HG03108 (cell line): ENCODE results near the gene MRPL16.
"Not testable (repeated sequence)": the region's sequence is repeated elsewhere in the genome, so short reads cannot be mapped to it uniquely, and the experiment has no call there.

Experiments
- ATAC-seq: cut with Tn5 transposase; IDR thresholded peaks from one replicate; pipeline ENCODE4 v1.9.1; 2021; ENCODE audit warnings: moderate library complexity; ENCODE audit not compliant: unreplicated experiment

The MRPL16 gene

DNA sequence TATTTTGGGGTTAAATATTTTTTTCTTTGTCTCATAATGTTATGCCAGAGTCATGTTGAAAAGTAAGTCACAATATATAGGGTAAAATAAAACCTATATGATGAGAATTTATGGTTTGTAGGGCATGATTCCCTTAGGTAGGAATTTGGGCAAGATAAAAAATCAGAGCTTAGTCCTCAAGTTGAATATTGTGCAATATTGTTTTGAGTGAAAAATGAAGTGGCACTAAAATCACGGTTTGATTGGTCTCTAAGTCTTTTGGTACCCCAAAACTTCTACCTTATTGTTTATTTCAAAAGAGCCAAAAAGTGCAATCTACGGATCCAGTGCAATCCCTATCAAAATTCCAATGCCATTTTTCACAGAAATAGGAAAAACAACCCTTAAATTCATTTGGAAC lies 1.6 kb upstream of the MRPL16 start:
- ATAC-seq, result no peak

DNA sequence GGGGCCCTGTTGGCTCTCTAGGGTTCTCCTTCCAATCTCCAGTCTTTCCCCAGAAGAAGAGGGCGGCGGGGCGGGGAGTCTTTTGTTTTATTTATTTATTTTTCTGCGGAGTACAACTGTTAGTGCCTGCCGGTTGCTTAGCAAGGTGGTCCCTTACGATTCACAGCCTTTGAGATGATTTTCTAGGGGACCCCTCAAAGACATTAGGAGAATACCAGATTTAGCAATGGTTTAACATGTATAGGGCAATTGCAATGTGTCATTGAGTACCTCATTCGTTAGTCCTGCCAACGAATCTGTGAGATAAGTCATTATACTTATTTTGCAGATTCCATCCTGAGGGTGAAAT lies 307 bp upstream of the MRPL16 start:
- ATAC-seq, result no peak

DNA sequence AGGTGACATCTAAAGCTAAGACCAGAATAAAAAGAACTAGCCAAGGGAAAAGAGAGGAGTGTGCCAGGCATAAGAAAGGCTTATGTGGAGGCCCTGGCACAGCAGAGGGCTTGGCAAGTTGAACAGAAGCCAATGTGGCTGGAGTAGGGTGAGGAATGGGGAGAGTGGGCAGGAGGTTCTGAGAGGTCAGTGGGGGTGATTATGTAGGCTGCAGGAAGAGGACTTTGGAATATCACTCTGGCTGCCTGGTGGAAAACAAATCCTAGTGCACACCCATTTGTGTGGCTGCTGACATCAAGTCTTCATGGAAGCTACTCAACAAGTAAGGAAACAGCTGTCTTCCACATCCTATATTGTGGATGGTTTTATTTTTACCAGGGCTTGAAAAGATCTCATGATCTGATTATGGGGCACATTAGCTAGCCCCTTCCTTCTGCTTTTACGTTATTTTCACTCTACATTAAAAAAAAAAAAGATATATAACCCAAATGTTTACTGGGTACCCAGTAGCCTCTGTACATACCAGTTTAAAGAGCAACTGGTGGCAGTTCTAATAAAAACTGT lies 3.4 kb downstream of the MRPL16 start:
- ATAC-seq, result no peak

DNA sequence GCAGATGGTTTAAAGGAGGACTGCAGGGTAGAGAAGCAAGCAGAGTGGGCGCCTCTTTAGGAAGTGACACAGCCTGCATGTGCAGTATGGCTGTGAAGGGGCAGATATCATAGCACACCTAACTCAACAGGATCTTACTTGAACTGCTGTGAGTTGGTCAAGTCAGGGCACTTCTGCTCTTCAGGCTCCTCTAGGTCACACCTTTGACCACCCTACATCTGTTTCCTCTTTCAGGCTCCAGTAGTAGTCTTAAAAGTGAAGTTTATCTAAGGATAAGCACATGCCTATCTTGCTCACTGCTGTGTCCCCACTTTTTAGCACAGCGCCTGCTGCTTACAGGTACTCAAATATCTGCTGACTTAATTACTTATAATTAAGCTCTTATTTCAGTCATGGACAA lies 6.5 kb downstream of the MRPL16 start:
- ATAC-seq, result no peak

DNA sequence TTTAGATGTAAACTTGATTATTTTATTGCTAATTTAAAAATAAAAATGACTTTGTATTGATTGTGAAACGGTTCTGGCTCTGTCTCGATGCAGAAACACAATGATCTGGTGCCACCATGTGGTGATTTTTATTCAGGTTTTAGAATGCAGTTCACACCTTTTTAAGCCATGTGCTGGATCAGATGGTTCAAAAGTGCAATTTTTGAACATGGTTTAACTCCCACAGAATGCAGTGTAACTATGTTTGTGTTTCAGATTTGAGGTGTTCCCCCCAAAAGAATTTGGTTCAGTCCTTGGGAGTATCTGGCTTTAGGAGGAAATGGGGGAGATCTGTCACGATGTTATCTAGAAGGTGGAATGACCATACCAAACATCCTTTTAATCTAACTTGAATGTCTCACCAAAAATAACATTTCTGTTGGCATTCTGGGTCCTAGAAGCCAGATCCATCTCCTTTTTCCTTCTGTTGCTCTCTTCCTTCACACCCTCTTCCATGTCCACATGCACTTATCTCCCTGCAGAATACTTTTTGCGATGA lies 7.9 kb downstream of the MRPL16 start:
- ATAC-seq, result peak; percentile 56

DNA sequence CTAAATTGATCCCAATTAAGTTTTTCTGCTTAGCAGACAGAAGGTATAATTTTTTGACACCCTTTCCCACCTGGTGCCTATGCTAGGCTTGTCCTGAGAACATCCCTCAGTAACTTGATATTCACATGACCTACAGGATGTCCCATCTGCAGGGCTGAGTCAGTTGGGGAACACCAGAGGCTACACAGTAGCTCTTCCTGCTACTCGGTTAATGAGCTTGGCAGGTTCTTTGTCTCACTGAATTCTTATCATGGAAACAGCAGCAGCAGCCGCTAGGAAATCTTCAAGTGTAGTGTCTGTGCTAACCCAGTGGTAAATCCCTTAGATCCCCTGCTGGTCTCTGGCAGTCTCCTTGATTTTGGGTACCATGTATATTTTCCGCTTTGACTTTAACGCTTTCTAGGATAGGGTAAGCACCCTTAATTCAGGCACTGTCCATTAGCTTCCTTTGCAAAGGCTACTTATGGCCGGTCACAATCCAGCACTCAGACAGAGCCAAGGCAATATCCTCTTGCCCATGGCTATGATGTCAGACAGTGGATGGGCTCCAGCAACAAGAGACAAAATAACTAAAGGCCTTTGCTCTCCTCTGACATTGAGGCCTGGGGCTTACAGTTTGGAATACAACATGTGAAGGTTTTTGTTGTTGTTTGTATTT lies 8.5 kb downstream of the MRPL16 start:
- ATAC-seq, result no peak

DNA sequence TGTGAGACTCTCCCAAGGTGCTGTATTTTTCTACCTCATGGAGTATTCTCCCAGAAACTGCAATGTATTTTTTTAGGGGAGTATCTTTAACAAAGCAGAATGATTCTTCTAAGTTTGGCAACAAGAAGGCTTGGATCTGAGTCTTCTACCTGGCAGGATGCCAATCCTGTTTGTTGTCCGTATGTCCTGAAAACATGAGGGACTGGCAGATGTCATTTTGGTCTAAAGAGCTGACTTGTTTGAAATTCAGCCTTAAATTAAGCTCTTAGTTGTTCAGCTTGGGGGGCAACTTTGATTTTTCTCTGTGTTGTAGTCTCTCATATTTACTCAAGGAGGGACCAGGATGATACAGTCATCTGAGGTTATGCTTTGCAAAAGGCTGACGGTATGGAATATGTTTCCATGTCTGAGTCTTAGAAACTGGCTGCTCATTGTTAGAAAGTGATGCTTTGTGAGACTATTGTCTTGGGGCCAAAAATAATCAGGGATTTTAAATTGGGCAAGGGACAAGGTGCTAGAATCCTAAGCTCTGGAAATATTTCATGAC lies 9.3 kb downstream of the MRPL16 start:
- ATAC-seq, result no peak

DNA sequence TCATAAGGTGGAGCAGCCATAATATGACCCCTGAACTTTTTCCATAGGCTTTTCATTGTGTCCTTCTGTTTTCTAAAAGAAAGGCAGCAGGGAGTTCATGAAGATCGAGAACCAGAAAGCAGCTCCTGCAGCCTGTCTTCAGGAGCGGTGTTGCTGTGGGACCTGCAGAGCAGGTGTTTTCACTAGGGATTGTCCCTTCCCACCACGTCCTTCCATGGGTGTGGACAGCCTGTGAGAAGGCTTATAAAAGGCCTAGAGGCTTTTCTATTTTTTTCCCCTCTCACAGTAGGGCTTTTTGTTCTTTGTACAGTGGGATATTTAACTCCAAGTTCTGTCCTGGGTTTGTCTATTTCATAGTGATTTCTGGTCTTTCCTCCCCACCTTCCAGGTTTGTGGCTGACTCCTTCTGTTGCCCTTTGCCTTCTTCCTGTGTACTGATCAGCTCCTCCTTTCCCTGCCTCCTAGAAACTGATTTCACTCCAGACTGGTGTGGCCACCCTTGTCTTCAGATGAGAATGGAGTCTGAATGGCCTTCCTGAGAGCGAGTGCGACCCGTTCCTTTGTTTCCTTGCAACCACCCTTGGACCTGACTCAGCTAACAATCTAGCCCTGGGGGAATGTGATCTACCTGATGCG lies 10.1 kb downstream of the MRPL16 start:
- no peak for ATAC-seq

DNA sequence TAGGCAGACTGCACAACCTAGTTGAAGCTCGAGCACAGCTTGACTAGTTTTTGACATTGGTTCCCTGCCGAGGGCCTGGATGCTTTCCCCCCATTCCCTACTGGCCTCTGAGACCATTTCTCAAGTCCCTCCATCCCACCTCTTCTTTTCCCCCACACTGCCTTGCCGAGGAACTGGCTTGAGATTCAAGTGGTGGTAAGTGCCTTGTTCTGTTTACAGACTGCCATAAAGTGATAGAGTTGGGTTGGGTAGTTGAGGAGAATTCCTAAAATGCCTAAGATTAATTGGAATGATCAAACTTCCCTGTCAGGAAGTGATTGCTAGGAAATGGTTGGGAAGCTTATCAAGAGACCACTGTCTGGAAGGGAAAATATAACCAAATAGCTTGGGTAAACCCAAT lies 16.2 kb downstream of the MRPL16 start:
- ATAC-seq, result no peak

DNA sequence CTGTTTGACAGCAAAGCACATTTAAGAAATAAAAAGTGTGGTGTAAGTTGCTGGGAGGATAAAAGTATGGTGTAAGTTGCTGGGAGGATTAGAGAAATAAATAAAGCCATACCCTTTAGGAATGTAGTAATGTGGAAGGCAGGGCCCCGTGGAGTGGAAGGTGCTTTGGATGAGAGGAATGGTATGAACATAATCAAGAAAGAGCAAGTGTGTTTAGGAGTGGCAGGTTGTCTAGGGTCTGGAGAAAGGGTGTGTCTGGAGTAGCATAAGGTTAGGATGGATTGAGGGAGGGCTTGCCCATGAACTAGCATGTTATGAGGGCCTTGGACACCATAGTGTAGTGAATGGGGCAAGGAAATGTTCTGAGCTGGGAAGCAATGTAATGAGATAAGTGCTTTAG lies 18.1 kb downstream of the MRPL16 start:
- no peak for ATAC-seq

DNA sequence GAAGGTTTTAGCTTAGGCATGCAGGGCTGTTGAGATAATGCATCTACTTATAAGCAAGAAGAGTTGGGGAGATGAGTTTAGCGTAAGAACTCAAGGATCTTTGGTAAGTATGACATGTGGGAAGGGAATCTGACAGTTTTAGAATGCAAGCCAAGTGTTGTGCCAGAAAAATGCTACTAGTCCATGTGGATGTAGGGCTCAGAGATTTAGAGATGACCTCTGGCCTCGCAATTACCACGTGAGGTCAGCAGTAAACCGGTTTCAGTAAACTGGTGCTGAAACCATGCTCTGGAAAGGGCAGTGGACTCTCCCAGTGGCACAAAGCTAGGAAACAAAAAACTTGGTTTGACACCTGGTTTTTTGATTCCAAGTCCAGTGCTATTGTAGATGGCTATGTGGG lies 18.9 kb downstream of the MRPL16 start:
- no peak for ATAC-seq

DNA sequence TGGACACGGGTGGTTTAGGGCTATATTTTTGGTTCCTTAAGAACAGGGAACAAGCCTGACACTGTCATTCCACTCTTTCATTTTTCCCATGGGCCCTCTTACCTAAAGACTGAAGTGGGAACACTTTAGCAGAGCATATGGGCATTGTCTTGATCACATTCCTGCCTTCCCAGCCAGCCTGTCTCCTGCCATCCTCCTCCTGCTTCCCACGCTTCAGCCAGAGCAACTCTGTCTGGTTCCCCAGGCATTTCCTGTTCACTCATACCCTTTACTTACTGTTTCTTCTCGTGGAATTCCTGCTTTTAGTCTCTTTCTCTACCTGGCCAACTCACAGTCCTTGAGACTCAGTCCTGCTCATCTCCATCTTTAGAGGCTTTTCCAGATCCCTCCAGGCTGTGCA lies 22.8 kb downstream of the MRPL16 start:
- no peak for ATAC-seq

DNA sequence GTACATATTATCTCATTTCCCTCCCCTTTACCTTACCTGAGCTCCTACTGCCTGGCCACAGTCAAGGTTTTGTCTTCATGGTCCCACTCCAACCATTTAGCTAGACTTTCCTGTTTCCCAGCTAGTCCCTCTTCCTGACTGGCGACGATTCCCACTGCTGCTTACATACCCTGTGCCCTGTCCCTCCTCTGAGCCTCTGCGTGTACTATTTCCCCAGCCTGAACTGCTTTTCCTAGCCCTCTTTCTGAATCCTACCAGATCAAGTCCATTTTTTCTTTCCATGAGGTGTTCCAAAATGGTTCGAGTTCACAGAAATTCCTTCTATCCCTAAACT lies 23.4 kb downstream of the MRPL16 start:
- no peak for ATAC-seq

DNA sequence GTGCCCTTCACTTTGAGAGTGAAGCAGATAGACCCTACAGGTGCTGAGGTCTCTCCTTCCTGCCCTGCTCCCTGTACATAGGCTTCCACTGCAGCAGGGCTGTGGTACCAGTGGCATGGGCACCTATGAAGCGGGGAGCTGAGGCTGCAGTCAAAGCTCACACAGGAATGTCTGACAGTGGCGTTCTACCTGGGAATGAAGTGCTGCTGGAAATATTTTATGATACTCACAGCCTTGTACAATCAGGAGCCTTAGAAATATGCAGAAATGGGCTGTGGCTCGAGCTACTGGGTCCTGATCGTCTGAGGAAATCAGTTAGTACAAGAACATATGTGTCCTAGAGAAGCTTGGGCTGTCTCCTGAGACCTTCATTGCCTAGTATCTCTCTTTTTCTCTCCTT lies 24.8 kb downstream of the MRPL16 start:
- no peak for ATAC-seq

DNA sequence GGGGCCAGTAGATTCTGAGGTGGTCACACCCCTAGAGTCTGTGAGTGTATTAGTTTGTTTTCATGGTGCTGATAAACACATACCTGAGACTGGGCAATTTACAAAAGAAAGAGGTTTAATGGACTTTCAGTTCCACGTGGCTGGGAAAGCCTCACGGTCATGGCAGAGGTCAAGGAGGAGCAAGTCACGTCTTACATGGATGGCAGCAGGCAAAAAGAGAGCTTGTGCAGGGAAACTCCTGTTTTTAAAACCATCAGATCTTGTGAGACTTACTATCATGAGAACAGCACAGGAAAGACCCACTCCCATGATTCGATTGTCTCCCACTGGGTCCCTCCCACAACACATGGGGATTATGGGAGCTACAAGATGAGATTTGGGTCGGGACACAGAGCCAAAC lies 26.1 kb downstream of the MRPL16 start:
- not testable (repeated sequence) for ATAC-seq

DNA sequence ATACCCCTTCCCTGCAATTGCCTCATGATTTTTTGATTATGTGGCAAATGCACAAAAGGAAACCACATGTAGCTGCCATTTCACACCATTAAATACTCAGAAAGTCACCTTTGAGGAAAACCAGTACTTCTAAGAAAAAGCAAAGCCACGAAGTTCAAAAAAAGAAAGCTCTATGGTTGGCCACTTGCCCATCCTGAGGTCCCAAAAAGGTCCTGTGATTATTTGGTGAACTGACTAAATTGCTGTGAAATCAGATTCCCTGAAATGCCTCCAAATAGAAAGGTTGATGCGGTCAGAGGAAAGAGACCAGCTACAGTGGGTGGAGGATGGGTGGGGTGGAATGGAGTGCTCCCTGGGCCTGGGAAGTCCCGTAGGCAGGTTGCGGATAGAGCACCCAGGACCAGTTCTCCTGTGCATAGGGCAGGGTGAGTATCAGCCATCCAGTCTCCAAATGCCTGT lies 26.9 kb downstream of the MRPL16 start:
- ATAC-seq, result no peak

DNA sequence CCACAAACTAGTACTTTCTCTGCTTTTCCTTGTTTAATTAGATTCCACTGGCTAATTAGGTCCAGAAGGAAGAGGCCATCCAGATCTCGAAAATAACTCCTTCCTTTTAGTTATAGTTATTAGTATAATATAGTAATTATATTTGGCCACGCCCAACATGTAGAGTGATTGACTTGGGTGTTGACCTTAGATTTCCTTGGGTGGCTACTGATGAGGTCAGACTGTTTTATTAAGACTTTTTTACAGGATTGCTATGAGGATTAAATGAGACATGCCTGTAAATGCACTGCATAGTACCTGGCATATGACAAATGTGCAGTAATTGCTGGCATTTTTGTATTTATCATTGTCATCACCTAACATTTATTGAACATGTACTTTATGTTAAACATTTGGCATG lies 28.5 kb downstream of the MRPL16 start:
- ATAC-seq, result no peak

DNA sequence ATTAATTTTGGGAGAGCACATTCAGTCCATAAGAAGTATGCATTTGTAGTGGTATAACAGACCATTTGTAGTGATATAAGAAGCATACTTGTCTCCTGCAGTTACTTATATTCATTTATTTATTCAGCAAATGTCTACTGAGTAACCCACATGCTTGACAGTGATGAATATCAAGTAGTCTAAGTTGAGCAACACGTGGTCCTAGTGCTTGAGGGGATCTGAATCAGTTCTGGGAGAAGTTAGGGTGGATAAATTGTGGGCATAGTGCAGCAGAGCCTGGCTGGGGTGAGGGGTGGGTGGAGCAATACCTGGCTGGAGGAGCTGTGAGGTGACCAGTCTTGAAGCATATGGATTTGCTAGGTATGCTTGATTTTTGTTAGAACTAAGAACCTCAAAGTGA lies 31.1 kb downstream of the MRPL16 start:
- ATAC-seq, result no peak

DNA sequence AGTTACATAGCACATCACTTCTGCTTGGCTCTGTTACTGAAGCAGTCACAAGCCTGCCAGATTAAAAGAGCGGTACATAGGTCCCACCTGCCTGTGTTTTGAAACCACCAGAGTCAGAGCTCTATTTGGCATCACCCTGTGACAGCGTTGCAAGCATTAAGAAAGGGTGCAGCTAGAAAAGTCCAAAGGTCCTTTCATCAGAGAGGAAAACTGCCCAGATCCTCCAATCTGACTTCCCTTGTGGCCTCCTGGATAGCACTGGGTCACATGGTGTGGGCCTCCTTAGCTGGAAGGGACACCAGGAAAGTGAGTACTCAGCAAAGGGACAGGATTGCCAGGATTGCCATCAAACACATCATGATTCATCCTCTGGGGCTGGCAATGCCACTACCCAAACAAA lies 32.5 kb downstream of the MRPL16 start:
- no peak for ATAC-seq

DNA sequence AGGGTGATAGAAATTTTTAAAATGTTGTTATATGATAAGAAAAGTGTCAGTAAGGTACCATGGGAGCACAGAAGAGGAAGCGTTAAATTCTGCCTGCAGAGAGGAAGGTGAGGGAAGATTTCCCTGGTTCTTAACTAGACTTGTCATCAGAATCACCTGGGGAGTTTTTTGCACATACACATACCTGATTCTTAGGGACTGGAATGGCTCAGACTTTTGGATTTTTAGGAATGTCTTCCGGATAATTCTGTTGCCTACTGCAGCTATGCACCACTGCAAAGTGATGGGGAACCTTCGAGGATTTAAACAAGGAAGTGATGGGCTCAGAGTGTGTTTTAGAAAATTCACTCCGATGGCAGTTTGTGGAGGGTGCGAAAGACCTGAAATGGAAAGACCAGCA lies 33.5 kb downstream of the MRPL16 start:
- no peak for ATAC-seq

DNA sequence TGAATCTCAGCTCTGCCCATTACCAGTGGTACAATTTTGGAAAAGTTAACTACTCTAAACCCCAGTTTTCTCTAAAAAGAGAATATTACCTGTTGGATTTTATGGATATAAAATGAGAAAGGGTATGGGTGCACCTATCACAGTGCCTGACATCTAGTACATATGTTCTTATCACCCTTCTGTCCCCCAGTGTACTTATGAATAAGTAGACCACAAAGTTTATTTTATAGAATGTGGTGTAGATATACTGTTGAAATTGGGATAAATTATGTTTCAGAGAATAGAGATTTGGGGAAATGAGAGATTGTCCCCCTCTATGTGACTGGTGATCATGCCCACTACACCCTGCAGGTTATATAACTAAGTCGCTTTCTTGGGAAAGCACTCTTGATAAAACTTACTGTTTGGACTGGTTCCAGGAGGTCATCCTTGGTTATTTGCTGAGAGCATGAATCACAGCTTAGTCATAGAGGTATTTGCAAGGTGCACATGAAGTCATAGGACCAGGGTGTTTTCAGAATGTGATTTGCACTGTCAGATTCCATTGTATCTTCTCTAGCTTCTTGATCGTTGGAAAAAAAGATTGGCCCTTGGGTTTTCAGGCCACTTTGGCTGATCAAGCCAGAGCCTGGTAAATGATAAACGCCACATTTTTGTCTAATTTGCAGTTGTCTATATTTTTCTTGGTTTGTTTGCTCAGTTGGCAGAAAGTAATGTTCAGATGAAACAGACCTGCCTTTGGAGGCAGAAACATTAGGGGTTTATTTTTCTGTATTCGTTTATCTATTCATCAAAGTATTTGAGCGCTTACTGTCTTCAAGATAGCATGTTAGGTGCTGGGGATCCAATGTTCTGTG lies 34.1 kb downstream of the MRPL16 start:
- ATAC-seq, result no peak

DNA sequence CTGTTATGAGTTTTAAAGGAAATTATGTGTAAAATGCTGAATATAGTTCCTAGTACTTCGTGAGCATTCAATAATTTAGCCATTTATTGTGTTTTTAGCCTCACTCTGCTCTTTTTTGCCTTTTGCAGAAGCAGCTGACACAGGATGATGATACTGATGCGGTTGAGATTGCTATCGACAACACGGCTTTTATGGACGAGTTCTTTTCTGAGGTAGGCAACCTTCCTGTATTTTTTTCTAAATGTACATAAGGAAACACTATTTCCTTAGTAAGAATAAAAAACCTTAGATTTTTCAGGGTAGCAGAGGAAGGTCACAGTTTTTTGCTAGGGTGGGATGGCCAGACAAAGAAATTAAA lies 37.5 kb downstream of the MRPL16 start:
- no peak for ATAC-seq
